GM10248 (cell line): ENCODE results near the gene RYR3.

ENCODE experiments used
- CTCF ChIA-PET: fragments of 300-600 bp; sonication (Branson Sonifier 250); formaldehyde crosslinking; extraction: SDS; loops from one replicate; lab custom pipeline; 2021; ENCODE audit warnings: antibody characterized with exemption; lab: Yijun Ruan, JAX
- POLR2A ChIA-PET: fragments of 350-650 bp; sonication (Branson Sonifier 250); formaldehyde crosslinking; extraction: SDS; loops from one replicate; lab custom pipeline; 2020; ENCODE audit warnings: antibody characterized with exemption; lab: Yijun Ruan, JAX
- DNase-seq: peaks from one replicate; pipeline ENCODE4 v3.0.0; 2012; ENCODE audit errors: extremely low spot score
- CTCF ChIP-seq: IDR thresholded peaks from 2 replicates; pipeline ENCODE4 v1.5.1; 2012; ENCODE audit warnings: mild to moderate bottlenecking, low read depth; ENCODE audit errors: extremely low read depth, missing control alignments, control extremely low read depth

Gene RYR3

GRCh38 chr15:33533197-33533596 is 222.4 kb downstream of the RYR3 start:
- TF ChIP-seq CTCF = no peak
- CTCF ChIA-PET = interaction anchor here (1.4 kb wide), 1 partner anchor 10 kb away, joined by 3 read pairs; no protein-coding TSS in a partner anchor
- POLR2A ChIA-PET = no interaction called here

GRCh38 chr15:33534642-33535041 is 223.9 kb downstream of the RYR3 start:
- no peak for TF ChIP-seq CTCF
- DNase-seq = no peak
- CTCF ChIA-PET = no interaction called here
- POLR2A ChIA-PET = no interaction called here

More at GRCh38 chr15:33533197-33533596, 222.4 kb downstream of the RYR3 start:
- DNase-seq = no peak

GRCh38 chr15:33535135-33535534 is 224.4 kb downstream of the RYR3 start:
- no peak for DNase-seq
- ChIA-PET CTCF (no interaction called here), POLR2A (no interaction called here)
- TF ChIP-seq CTCF = no peak

GRCh38 chr15:33539825-33540573 is 229.2 kb downstream of the RYR3 start:
- DNase-seq = no peak
- ChIA-PET POLR2A (no interaction called here), CTCF (interaction anchor here (0.8 to 1.5 kb wide), 2 partner anchors 8 to 25 kb away, joined by 3 read pairs; no protein-coding TSS in a partner anchor)
- no peak for TF ChIP-seq CTCF

- POLR2A ChIA-PET = no interaction called here
- no peak for DNase-seq
- no peak for TF ChIP-seq CTCF
- CTCF ChIA-PET = no interaction called here
Measured at GRCh38 chr15:33543957-33544356, 233.2 kb downstream of the RYR3 start.

- TF ChIP-seq CTCF = no peak
- ChIA-PET POLR2A (no interaction called here), CTCF (no interaction called here)
- no peak for DNase-seq
Measured at GRCh38 chr15:33545866-33546265, 235.1 kb downstream of the RYR3 start.

DNA sequence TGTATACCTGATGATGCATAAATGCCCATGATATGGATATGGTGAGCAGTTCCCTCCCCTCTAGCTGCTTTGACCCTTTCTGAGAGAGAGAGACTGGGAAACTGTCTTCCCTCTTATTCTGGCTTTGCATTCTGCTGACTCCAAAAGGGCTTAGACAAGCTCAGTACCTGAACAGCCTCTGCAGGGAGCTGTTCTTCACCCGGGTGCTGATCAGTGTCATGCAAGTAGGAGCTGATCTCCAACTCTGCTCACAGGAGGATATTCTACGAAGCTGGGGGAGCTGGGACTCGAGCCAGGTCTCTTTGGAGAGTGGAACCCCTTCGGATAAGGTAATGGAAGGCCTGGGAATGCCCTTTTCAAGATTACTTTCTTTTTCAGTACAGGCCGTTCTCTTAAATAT is 237.1 kb downstream of the RYR3 start:
- ChIA-PET POLR2A (no interaction called here), CTCF (interaction anchor here (1.1 to 2.2 kb wide), 3 partner anchors 10 to 33 kb away, joined by 3 to 6 read pairs (median 5); no protein-coding TSS in a partner anchor)
- DNase-seq = no peak
- no peak for TF ChIP-seq CTCF
